BLaER1 (cell line): ENCODE data around the gene ZC3H15.

Experiments
- H3K27ac ChIP-seq: shearing (Covaris generic); formaldehyde crosslinking; 2 replicates; pipeline ENCODE4 v1.8.1; 2022
- H3K27me3 ChIP-seq: shearing (Covaris generic); formaldehyde crosslinking; 2 replicates; pipeline ENCODE4 v1.8.1; 2022
- H3K36me3 ChIP-seq: shearing (Covaris generic); formaldehyde crosslinking; 2 replicates; pipeline ENCODE4 v1.8.1; 2022
- H3K4me1 ChIP-seq: shearing (Covaris generic); formaldehyde crosslinking; 2 replicates; pipeline ENCODE4 v1.8.1; 2022
- H3K4me2 ChIP-seq: shearing (Covaris generic); formaldehyde crosslinking; 2 replicates; pipeline ENCODE4 v1.8.1; 2022
- H3K4me3 ChIP-seq: shearing (Covaris generic); formaldehyde crosslinking; 2 replicates; pipeline ENCODE4 v1.8.1; 2022
- H3K9ac ChIP-seq: shearing (Covaris generic); formaldehyde crosslinking; 2 replicates; pipeline ENCODE4 v1.8.1; 2022
- H3K9me3 ChIP-seq: shearing (Covaris generic); formaldehyde crosslinking; 2 replicates; pipeline ENCODE4 v1.8.1; 2022
- H4K20me1 ChIP-seq: shearing (Covaris generic); formaldehyde crosslinking; 2 replicates; pipeline ENCODE4 v1.8.1; 2022
- Cebpa-rat ChIP-seq: shearing (Covaris generic); IDR thresholded peaks from 2 replicates; pipeline ENCODE4 v1.8.1; 2022

ZC3H15 gene

GRCh38 chr2:186486651-186487647, 889 bp downstream of the ZC3H15 start:
- TF ChIP-seq Cebpa-rat = no peak
- Histone ChIP-seq H3K9me3 (no peaks in the 10 kb centered on the region), H3K36me3 (peaks cover 26% of the 10 kb centered on the region; the same call in 1 of the 2 replicates), H3K4me2 (peak overlapping the region; percentile 82), H3K9ac (peak overlapping the region; percentile 94), H3K27ac (peak overlapping the region; percentile 98), H3K4me3 (peak overlapping the region; percentile 85), H3K4me1 (peaks cover 51% of the 10 kb centered on the region), H3K27me3 (no peaks in the 10 kb centered on the region), H4K20me1 (peaks cover 54% of the 10 kb centered on the region)

- H3K36me3 ChIP-seq = peaks cover 78% of the 10 kb centered on the region
- no peak overlapping the region for H3K4me3 ChIP-seq
- no peaks in the 10 kb centered on the region for H3K9me3 ChIP-seq
- H3K4me1 ChIP-seq = peaks cover 21% of the 10 kb centered on the region
- no peak for TF ChIP-seq Cebpa-rat
- H3K27me3 ChIP-seq = no peaks in the 10 kb centered on the region
- H3K9ac ChIP-seq = no peak overlapping the region
- no peak overlapping the region for H3K27ac ChIP-seq
- peaks cover 100% of the 10 kb centered on the region for H4K20me1 ChIP-seq
- no peak overlapping the region for H3K4me2 ChIP-seq
Measured at GRCh38 chr2:186493564-186494085, 7.6 kb downstream of the ZC3H15 start.

GRCh38 chr2:186496401-186496800, 10.3 kb downstream of the ZC3H15 start:
- 0 out of 2 replicates have a peak, but pooled peaks cover 7% of the 10 kb centered on the region for H3K4me1 ChIP-seq
- no peak overlapping the region for H3K27ac ChIP-seq
- H3K4me2 ChIP-seq = no peak overlapping the region
- no peaks in the 10 kb centered on the region for H3K9me3 ChIP-seq
- no peaks in the 10 kb centered on the region for H3K27me3 ChIP-seq
- no peak overlapping the region for H3K9ac ChIP-seq
- TF ChIP-seq Cebpa-rat = no peak
- peaks cover 83% of the 10 kb centered on the region for H3K36me3 ChIP-seq
- peaks cover 99% of the 10 kb centered on the region for H4K20me1 ChIP-seq
- H3K4me3 ChIP-seq = no peak overlapping the region

GRCh38 chr2:186497928-186498327, 11.9 kb downstream of the ZC3H15 start:
- H3K4me3 ChIP-seq = no peak overlapping the region
- peaks cover 97% of the 10 kb centered on the region for H4K20me1 ChIP-seq
- H3K4me2 ChIP-seq = no peak overlapping the region
- H3K27me3 ChIP-seq = no peaks in the 10 kb centered on the region
- H3K27ac ChIP-seq = no peak overlapping the region
- H3K9ac ChIP-seq = no peak overlapping the region
- peaks cover 85% of the 10 kb centered on the region for H3K36me3 ChIP-seq
- H3K4me1 ChIP-seq = no peaks in the 10 kb centered on the region
- TF ChIP-seq Cebpa-rat = no peak
- H3K9me3 ChIP-seq = no peaks in the 10 kb centered on the region

- Histone ChIP-seq H3K27me3 (no peaks in the 10 kb centered on the region), H3K36me3 (peaks cover 85% of the 10 kb centered on the region), H3K4me3 (no peak overlapping the region), H3K9me3 (no peaks in the 10 kb centered on the region), H3K4me2 (no peak overlapping the region), H4K20me1 (peaks cover 97% of the 10 kb centered on the region), H3K4me1 (no peaks in the 10 kb centered on the region), H3K27ac (no peak overlapping the region), H3K9ac (no peak overlapping the region)
- TF ChIP-seq Cebpa-rat = no peak
Measured at GRCh38 chr2:186498834-186499233, 12.8 kb downstream of the ZC3H15 start.

GRCh38 chr2:186503827-186504606, 18.0 kb downstream of the ZC3H15 start:
- Histone ChIP-seq H3K9ac (no peak overlapping the region), H3K4me3 (no peak overlapping the region), H3K27me3 (no peaks in the 10 kb centered on the region), H4K20me1 (peaks cover 58% of the 10 kb centered on the region), H3K4me1 (no peaks in the 10 kb centered on the region), H3K9me3 (no peaks in the 10 kb centered on the region), H3K27ac (no peak overlapping the region), H3K36me3 (peaks cover 94% of the 10 kb centered on the region), H3K4me2 (no peak overlapping the region)
- TF ChIP-seq Cebpa-rat = no peak

- no peaks in the 10 kb centered on the region for H3K9me3 ChIP-seq
- H3K27ac ChIP-seq = no peak overlapping the region
- H3K4me3 ChIP-seq = no peak overlapping the region
- peaks cover 8% of the 10 kb centered on the region; the same call in 1 of the 2 replicates for H3K4me1 ChIP-seq
- TF ChIP-seq Cebpa-rat = no peak
- H3K9ac ChIP-seq = no peak overlapping the region
- no peak overlapping the region for H3K4me2 ChIP-seq
- H3K27me3 ChIP-seq = no peaks in the 10 kb centered on the region
- H3K36me3 ChIP-seq = peaks cover 91% of the 10 kb centered on the region
- peaks cover 31% of the 10 kb centered on the region for H4K20me1 ChIP-seq
Measured at GRCh38 chr2:186508263-186508662, 22.2 kb downstream of the ZC3H15 start.

- Histone ChIP-seq H3K27ac (no peak overlapping the region), H3K9ac (no peak overlapping the region), H3K9me3 (no peaks in the 10 kb centered on the region), H3K36me3 (peaks cover 47% of the 10 kb centered on the region), H3K4me1 (peaks cover 29% of the 10 kb centered on the region), H3K4me2 (no peak overlapping the region), H3K4me3 (no peak overlapping the region), H4K20me1 (peaks cover 13% of the 10 kb centered on the region; the same call in 1 of the 2 replicates), H3K27me3 (no peaks in the 10 kb centered on the region)
- TF ChIP-seq Cebpa-rat = no peak
Measured at GRCh38 chr2:186515376-186515775, 29.3 kb downstream of the ZC3H15 start.

DNA sequence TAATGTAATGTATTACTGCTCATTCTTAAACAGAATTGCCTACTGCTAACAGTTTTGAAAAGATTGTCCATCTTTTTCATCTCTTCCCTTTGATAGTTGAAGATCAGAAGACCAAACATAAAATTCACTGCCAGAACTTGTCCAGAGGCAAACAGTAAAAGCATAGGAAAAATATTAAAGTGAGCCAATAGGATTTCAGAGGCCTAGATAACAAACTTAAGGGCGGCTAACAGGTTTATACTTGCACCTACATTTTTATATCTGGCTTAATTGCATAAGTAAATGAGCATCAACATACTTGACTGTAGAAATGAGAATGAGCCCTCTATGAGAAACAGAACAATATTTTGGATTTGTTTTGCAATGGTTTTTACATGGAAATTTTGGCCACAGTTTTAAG, 30.3 kb downstream of the ZC3H15 start:
- no peak overlapping the region for H3K27ac ChIP-seq
- H3K27me3 ChIP-seq = no peaks in the 10 kb centered on the region
- no peaks in the 10 kb centered on the region for H3K9me3 ChIP-seq
- H3K4me2 ChIP-seq = no peak overlapping the region
- no peak overlapping the region for H3K4me3 ChIP-seq
- peaks cover 11% of the 10 kb centered on the region; the same call in 1 of the 2 replicates for H4K20me1 ChIP-seq
- peaks cover 49% of the 10 kb centered on the region for H3K36me3 ChIP-seq
- peaks cover 29% of the 10 kb centered on the region for H3K4me1 ChIP-seq
- H3K9ac ChIP-seq = no peak overlapping the region
- no peak for TF ChIP-seq Cebpa-rat

- peaks cover 29% of the 10 kb centered on the region for H3K4me1 ChIP-seq
- H3K9ac ChIP-seq = no peak overlapping the region
- peaks cover 4% of the 10 kb centered on the region; the same call in 1 of the 2 replicates for H4K20me1 ChIP-seq
- no peak overlapping the region for H3K27ac ChIP-seq
- H3K36me3 ChIP-seq = peaks cover 47% of the 10 kb centered on the region
- no peak for TF ChIP-seq Cebpa-rat
- no peaks in the 10 kb centered on the region for H3K9me3 ChIP-seq
- no peak overlapping the region for H3K4me2 ChIP-seq
- H3K27me3 ChIP-seq = no peaks in the 10 kb centered on the region
- H3K4me3 ChIP-seq = no peak overlapping the region
Measured at GRCh38 chr2:186517090-186517489, 31.0 kb downstream of the ZC3H15 start.
